Muscle of leg (tissue), 11 donors: Measurements from ENCODE around the gene ADRM1. TPM values are rescaled to one million over a fixed set of nuclear protein-coding genes. Genes with fewer than 3 reads are reported as not detected.

Source experiments
- DNase-seq: peaks from one replicate; pipeline ENCODE4 v3.0.0; 2013
- H3K27ac ChIP-seq: one replicate; pipeline ENCODE4 v1.5.1; 2013; ENCODE audit warnings: mild to moderate bottlenecking, low read length, control low read depth
- H3K27me3 ChIP-seq: one replicate; pipeline ENCODE4 v1.6.1; 2013; ENCODE audit warnings: low read length; ENCODE audit not compliant: control insufficient read depth, insufficient read depth
- H3K36me3 ChIP-seq: one replicate; pipeline ENCODE4 v1.6.1; 2013; ENCODE audit warnings: low read length; ENCODE audit not compliant: control insufficient read depth, insufficient read depth
- H3K4me1 ChIP-seq: one replicate; pipeline ENCODE4 v1.6.1; 2013; ENCODE audit warnings: low read length; ENCODE audit not compliant: control insufficient read depth, insufficient read depth
- H3K4me3 ChIP-seq: one replicate; pipeline ENCODE4 v1.5.1; 2013; ENCODE audit warnings: low read length, control low read depth
- H3K9me3 ChIP-seq: replicated peaks from 2 replicates; pipeline ENCODE4 v1.6.1; 2013; ENCODE audit warnings: low read depth, low read length; ENCODE audit not compliant: control insufficient read depth
- WGBS: methylation state at CpG from one replicate; pipeline ENCODE4 v1.1.5; 2013; ENCODE audit warnings: missing lambda C conversion rate; ENCODE audit not compliant: insufficient coverage; 5-methylcytosine and 5-hydroxymethylcytosine counted together
- polyA plus RNA-seq, 8 donors: library from polyadenylated mRNA; unstranded; fragments of 120-200 nt; gene quantifications; one replicate each; pipeline versions ENCODE4 v1.2.1 to v1.2.3, GENCODE V29; 2013; ENCODE audit warnings: inconsistent platforms in 1 of 8, low replicate concordance in 1 of 8; ENCODE audit not compliant: insufficient read length in 8 of 8, insufficient read depth in 1 of 8
- total RNA-seq: library from RNA; stranded (reverse); fragments of 120-200 nt; gene quantifications from one replicate; pipeline ENCODE4 v1.2.4, GENCODE V29; 2013

Gene ADRM1
- total and polyA plus RNA-seq, 9 donors, result 53.6 to 65.6 (median 59.2) TPM

DNA sequence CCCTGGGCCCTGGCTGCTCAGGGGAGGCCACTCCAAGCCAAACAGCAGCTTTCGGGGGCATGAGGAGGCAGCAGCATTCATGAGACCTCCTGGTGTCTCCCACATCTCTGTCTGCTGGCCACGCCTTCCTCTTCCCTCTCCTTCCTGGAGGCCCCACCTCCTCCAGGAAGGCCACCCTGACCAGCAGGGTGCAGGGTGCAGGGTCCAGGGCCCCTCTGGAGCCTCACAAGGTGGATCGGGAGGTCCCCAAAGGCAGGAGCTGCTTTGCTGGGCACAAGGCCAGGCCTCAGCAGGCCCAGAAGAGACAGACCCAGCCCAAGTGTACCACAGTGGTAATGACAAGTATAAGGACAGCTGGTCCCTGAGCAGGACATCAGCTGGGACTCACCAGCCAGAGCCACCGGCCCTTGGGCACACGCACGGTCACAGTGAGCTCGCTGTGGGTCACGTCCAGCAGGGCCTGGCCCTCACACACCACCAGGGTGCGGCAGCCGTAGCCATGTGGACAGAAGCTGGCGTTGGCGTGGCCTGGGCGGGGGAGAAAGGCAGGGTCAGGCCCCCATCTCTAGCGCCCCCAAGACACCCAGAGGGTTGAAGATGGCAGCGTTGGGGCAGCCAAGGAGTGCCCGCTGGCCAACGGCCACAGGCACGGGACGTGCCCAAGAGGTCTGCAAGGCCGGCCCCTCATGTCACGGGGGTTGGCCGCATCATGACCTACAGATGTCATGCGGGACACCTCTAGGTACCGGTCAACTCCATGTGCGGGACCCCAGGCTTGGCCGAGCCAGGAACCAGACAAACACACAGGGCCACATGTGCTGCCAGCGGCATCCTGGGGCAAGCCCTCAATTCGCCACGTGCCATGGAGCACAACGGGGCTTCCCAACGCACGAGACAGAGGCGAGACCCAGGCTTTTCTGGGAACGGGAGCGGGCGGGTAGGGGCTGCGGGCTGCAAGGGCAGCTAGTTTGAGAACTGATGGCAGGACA lies 26.9 kb downstream of the ADRM1 start:
- H3K36me3 ChIP-seq, result peaks cover 85% of the 10 kb centered on the region
- WGBS, result 92% methylated on average over 36 of the region's 37 CpGs

GRCh38 chr20:62330576-62331317 lies 27.9 kb downstream of the ADRM1 start:
- no peak for DNase-seq
- no peaks in the 10 kb centered on the region for H3K9me3 ChIP-seq
- H3K27me3 ChIP-seq, result no peaks in the 10 kb centered on the region
- WGBS, result 90% methylated on average over 24 of the region's 46 CpGs
- H3K4me1 ChIP-seq, result no peaks in the 10 kb centered on the region
- H3K36me3 ChIP-seq, result peaks cover 86% of the 10 kb centered on the region
- no peak overlapping the region for H3K27ac ChIP-seq
- no peak overlapping the region for H3K4me3 ChIP-seq

More for the DNA sequence above, 26.9 kb downstream of the ADRM1 start:
- H3K4me3 ChIP-seq, result no peak overlapping the region
- no peaks in the 10 kb centered on the region for H3K27me3 ChIP-seq
- no peak for DNase-seq
- H3K4me1 ChIP-seq, result no peaks in the 10 kb centered on the region
- H3K27ac ChIP-seq, result no peak overlapping the region
- H3K9me3 ChIP-seq, result no peaks in the 10 kb centered on the region

GRCh38 chr20:62331347-62331746 lies 28.6 kb downstream of the ADRM1 start:
- no peak for DNase-seq
- Histone ChIP-seq H3K4me1 (no peaks in the 10 kb centered on the region), H3K27ac (no peak overlapping the region), H3K36me3 (peaks cover 85% of the 10 kb centered on the region), H3K4me3 (no peak overlapping the region), H3K9me3 (no peaks in the 10 kb centered on the region), H3K27me3 (no peaks in the 10 kb centered on the region)
- 90% methylated on average over 18 of the region's 19 CpGs for WGBS

DNA sequence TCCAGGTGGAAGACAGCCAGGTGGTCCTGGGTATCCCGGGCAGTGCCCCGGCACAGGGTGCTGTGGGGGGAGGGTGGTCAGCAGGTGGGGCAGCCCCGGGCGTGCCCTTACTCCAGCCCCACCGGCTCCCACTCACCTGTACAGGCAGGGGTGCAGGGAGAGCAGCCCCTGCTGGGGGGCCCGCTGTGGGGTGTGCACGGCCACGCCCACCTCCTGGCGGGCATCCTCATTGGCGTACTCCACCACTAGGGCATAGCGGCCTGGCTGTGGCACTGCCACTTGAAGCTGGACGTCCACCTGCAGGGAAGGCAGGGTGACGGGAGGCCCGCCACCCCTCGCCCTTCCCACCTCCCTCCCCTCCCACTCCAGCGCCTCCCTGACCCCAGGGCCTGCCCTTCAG lies 29.6 kb downstream of the ADRM1 start:
- no peak for DNase-seq
- Histone ChIP-seq H3K4me3 (no peak overlapping the region), H3K9me3 (no peaks in the 10 kb centered on the region), H3K4me1 (no peaks in the 10 kb centered on the region), H3K27ac (no peak overlapping the region), H3K27me3 (no peaks in the 10 kb centered on the region), H3K36me3 (peaks cover 84% of the 10 kb centered on the region)
- 79% methylated on average over 7 of the region's 16 CpGs for WGBS

DNA sequence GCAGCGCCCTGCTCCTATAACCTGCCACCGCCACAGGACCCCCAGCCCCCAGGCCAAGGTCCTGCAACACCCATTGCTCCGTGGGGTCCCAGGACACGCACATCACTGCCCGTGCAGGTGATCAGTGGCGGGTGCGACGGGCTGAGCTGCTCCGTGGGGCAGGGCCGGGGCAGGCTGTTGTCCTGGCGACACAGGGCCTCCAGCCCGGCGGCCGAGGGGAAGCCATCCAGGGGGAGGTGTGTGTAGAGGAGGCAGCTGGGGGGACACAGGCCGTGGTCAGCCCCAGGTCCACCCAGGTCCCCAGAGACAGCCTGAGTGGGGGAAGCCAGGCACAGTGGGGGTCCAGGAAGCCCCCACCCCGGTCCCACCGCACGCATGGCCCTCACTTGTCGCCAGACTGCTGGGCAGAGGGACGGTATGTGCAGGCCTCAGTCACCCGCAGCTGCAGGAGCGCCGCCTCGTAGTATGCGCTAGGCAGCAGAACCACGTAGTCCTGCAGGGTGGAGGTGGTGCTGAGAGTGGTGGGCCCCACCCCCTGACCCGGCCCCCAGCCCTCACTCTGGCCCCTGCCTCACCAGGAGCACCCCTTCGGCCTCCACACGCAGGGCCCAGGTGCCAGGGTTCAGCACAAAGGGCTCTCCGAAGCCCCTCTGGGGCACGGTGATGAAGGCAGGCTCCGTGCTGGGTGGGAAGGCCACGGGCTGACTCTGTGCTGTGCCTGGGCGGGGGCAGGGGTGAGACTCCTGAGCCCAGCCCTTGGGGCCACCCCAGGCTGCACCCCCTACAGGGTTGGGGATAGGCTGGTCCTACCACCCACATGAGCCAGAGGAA lies 30.4 kb downstream of the ADRM1 start:
- Histone ChIP-seq H3K27ac (no peak overlapping the region), H3K4me1 (no peaks in the 10 kb centered on the region), H3K9me3 (no peaks in the 10 kb centered on the region), H3K36me3 (peaks cover 83% of the 10 kb centered on the region), H3K4me3 (no peak overlapping the region), H3K27me3 (no peaks in the 10 kb centered on the region)
- WGBS, result 81% methylated on average over 28 of the region's 34 CpGs
- DNase-seq, result no peak

GRCh38 chr20:62333820-62334595 lies 31.2 kb downstream of the ADRM1 start:
- 86% methylated on average over 31 of the region's 37 CpGs for WGBS

DNA sequence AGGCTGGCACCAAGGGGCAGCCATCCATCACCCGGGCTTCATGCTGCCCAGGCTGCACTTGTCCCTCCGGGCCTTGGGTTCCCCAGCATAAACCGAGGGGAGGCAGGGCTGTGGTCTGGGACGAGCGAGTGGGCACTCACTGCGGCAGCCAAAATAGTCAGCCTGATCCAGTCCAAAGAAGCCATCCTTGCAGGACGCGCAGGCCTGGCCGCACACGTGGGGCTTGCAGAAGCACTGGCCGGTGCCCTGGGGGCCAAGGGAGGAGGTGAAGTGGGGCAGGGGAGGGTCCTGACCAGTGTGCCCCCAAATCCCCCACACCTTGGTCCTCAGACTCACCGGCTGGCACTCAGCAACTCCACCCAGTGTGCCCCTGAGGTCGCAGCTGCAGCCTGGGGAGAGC lies 32.1 kb downstream of the ADRM1 start:
- Histone ChIP-seq H3K4me3 (no peak overlapping the region), H3K27ac (no peak overlapping the region), H3K27me3 (no peaks in the 10 kb centered on the region), H3K4me1 (no peaks in the 10 kb centered on the region), H3K36me3 (peaks cover 73% of the 10 kb centered on the region), H3K9me3 (no peaks in the 10 kb centered on the region)
- DNase-seq, result no peak
- WGBS, result 93% methylated on average over 7 of the region's 13 CpGs

More at GRCh38 chr20:62333820-62334595, 31.2 kb downstream of the ADRM1 start:
- DNase-seq, result no peak
- H3K4me3 ChIP-seq, result no peak overlapping the region
- H3K27ac ChIP-seq, result no peak overlapping the region
- no peaks in the 10 kb centered on the region for H3K9me3 ChIP-seq
- no peaks in the 10 kb centered on the region for H3K4me1 ChIP-seq
- no peaks in the 10 kb centered on the region for H3K27me3 ChIP-seq
- H3K36me3 ChIP-seq, result peaks cover 80% of the 10 kb centered on the region

DNA sequence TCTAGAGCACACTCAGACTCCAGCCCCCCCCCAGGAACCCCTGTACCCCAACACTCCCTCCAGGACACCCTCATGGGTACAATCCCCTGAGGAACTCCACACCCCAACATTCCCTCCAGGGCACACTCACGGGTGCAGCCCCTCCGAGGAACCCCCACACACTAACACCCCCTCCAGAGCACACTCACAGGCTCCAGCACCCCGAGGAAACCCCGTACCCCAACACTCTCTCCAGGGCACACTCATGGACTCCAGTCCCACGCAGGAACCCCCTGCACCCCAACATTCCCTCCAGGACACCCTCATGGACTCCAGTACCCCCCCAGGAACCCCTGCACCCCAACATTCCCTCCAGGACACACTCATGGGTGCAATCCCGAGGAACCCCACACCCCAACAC lies 32.7 kb downstream of the ADRM1 start:
- Histone ChIP-seq H3K4me3 (no peak overlapping the region), H3K4me1 (no peaks in the 10 kb centered on the region), H3K27ac (no peak overlapping the region), H3K36me3 (peaks cover 68% of the 10 kb centered on the region), H3K27me3 (no peaks in the 10 kb centered on the region), H3K9me3 (no peaks in the 10 kb centered on the region)
- DNase-seq, result no peak
- WGBS, result 88% methylated on average over 6 of the region's 6 CpGs

- Histone ChIP-seq H3K36me3 (peaks cover 69% of the 10 kb centered on the region), H3K27me3 (no peaks in the 10 kb centered on the region), H3K9me3 (peaks cover 3% of the 10 kb centered on the region), H3K27ac (no peak overlapping the region), H3K4me3 (no peak overlapping the region), H3K4me1 (no peaks in the 10 kb centered on the region)
- no peak for DNase-seq
- WGBS, result 57% methylated on average over 7 of the region's 11 CpGs
Observed at GRCh38 chr20:62336329-62336728, 33.5 kb downstream of the ADRM1 start.
